NCI-H1436 (cell line): ENCODE results near the gene PRR3.
"Not testable (repeated sequence)": the region's sequence is repeated elsewhere in the genome, so short reads cannot be mapped to it uniquely, and the experiment has no call there.

Experiments
- DNase-seq: peaks from one replicate; lab custom pipeline; 2025; lab: John Stamatoyannopoulos, UW

PRR3 gene, protein sequence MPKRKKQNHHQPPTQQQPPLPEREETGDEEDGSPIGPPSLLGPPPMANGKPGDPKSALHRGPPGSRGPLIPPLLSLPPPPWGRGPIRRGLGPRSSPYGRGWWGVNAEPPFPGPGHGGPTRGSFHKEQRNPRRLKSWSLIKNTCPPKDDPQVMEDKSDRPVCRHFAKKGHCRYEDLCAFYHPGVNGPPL

DNA sequence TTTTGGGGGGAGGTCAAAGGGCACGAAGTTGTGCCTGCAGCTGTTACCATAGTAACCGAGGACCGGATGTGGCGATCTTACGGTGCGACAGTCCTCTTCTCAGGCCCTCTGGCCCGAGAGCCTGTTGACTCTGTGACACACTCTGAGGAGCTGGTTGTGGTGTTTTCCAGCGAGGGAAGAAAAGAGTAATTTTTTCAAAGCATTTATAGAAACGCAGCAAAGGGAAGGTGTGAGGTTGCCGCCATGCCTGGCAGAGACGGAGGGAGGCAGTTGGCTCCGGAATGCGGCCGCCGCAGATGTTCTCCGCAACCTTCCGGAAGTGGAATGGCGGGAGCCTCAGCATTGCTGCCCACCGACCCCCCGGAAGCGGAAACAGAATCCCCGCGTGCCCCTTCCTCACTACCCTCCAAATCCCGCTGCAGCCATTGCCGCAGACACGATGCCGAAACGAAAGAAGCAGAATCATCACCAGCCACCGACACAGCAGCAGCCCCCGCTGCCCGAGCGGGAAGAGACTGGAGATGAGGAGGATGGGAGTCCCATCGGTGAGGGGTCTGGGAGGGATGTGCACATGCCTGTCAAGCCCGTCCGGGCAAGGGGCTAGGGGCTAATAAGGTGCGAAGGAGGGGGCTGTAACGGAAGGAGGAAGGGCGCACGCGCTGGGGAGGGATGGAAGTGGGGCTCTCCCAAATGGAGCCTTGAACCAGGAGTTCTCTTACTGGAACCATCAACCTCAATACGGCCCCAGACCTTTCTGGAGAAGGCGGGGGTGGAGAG is at the start of gene PRR3:
TSS of gene PRR3 (plus strand) at position 390 of the 777 bp plus-strand sequence. CDS start at position 440, 50 bp downstream.
- peak; percentile 86 for DNase-seq

DNA sequence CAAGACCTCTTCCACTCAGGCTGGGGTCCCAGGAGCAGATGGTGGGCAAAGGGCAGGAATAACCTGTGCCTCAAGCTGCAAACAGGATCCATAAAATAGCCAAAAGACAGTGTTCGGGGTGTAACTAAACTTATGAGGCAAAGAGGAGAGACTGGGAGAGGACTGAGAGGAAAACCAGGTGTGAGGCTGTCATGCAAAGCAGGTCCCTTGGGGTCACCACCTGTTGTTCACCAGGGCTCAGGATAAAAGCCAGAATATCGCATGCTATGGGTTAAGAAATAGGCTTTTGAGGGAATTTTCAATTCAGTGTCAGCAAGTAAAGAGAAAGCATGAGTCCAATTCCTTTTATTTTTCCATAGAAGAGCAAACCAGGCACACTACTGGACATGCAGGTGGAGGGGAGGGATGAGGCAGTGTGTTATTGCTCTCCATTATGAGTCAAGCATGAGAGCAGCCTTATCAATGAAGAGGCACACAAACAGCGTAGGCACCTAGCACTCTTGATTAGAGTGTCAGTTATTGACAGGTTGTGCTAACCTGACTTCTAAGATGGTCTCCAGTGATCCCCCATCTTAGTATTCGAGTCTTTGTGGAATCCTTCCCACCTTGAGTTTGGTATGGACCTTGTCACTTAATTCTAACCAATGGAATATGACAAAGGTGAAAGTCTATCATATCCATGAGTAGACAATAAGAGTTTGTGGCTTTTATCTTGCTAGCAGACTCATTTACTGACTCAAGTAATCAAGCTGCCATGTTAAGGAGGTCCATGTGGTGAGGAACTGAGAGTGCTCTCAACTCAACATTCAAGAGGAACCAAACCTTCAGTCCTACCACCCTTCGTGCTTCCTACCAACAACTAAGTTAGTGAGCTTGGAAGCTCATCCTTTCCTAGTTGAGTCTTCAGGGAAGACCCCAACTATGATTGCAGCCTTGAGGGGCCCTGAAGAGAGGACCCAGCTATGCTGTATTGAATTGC is 49.0 kb upstream of the PRR3 start:
- DNase-seq: no peak

DNA sequence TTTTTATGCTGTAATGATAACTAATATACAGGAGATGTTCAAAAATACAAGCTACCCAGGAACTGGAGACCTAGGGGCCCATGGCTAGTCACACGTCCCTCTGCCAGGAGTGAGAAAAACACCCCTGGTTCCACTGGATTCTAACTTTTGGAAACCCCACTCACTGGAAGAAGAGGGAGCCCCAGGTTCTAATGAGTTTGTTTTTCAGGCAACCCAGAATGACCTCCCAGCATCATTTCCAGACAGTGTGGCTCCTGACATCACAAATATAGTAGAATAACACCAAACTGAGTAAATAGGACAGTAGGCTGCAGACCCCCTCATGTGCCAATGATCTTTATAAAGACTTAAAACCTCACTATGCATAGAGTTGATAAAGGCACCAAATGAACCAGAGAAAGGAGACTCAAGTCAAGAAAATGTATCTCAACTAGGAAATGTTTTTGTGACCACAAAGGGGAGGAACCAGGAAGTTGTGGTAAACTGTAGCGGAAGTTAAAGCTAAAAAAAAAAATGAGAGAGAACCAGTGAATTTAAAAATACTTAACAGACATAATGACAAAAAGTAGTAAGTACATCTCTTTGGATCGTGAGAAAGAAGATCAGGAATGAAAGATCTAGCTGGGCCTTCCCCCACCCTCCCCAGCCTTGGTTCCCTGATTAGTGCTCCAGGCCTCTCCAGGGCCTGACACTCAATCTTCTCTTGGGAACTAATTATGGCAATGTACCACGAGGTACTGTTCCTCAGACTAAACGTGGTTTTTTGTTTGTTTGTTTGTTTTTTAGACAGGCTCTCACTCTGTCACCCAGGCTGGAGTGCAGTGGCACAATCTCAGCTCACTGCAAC is 48.0 kb upstream of the PRR3 start:
- DNase-seq: no peak

DNA sequence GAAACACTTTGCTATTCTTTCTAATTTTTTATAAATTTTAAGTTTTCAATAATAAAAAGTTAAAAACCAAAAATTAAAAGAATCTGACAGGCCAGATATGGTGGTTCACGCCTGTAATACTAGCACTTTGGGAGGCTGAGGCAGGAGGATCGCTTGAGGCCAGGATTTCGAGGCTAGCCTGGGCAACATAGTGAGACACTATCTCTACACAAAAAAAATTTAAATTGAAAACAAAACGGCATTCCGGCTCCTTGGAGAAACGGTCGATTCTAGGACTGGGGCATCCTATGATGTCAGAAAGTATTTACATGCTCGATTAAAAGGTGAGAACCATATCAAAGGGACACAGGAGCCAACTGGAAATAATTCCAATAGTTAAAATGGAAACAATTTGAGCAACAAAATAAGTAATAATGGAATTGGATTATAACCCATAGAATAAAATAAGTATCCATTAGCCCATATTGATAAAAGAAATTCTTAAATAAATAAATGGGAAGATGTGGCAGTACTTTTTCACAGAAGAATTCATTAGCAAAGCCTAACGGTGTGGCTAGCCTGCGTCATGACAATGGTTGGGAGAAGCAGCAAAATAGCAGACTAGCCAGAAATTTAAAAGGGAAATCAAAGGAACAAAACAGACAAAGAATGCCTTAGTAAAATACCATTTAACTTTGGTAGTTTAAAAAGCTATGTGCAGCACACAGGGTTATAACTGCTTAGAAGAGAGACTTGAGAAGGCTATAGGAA is 46.5 kb upstream of the PRR3 start:
- no peak for DNase-seq

DNA sequence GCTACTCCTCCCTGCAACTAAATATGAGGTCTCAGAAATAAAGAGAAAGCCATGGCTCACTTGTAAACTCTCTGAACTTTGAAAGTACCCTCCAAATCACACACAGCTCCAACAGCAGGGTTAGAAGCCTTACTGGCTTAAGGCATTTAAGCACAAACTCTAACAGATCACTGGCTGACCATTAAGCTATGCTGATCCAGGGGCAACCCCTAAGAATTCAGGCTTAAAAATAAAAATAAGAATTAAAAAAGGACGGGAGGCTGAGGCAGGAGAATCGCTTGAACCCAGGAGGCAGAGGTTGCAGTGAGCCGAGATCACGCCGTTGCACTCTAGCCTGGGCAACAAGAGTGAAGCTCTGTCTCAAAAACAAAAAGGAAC is 45.9 kb upstream of the PRR3 start:
- DNase-seq: no peak

DNA sequence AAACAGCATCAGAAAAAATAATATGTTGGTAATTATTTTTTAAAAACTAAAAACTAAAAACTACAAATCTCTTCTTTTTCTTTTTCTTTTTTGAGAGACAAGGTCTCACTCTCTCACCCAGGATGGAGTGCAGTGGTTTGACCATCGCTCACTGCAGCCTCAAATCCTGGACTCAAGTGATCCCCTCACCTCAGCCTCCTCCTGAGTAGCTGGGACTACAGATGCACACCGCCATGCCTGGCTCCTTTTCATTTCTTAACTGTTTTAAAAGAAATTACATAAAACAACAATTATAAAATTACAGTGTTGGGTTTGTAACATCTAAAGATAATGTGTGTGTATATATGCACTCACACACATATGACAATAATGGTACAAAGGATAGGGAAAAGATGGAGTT is 43.6 kb upstream of the PRR3 start:
- no peak for DNase-seq

DNA sequence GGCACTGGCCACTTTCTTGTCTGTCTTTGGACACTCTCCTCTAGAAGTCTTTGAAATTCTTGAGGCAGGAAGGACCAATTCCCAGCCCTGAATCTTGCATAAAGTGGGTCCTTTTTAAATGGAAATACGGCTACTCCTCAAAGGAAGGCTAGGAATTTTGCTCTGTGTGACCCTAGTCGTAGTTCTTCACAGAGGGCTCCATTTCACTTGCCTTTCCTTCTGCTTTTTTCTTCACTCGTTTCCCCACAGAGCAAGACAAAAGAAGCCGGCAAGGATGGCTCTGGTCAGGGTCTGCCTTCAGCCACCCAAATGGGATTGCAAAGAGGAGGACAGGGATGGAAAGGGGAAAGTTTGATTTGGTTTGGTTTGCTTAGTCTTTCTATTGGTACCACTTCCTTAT is 42.0 kb upstream of the PRR3 start:
- DNase-seq: no peak

DNA sequence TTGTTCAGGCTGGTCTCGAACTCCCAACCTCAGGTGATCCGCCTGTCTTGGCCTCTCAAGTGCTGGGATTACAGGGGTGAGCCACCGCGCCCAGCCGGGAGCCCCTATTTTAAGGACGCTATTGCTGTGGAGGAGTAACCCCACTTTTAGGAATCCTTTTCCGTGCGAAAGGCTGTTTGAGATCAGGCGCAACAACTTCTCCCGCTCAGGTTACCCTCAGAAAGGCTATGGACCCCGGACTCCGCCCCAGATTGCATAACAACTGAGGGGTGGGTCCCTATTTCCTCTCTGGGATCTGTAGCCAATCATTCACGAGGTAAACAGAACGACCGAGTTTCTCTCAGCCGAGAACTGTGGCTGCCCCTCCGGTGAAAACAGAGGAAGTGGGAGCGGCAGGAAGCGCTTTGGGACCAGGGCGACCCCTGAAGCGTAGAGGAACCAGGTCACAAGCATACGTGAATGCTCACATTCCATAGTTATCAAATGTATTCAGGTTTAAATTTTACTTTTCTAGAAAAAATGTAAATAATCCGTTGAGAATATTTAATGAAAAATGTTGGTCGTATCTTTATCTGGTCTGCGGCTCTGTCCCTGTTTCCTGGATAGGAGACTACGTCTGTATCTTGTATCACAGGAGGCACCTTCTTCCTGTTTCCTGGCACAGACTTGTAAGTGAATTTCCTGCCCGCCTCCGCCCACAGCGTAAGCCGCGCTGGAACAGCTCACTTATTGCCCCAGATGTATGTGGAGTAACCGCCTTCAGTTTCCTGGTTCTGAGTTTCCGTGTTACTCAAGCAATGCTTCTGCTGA is 40.9 kb upstream of the PRR3 start:
- peak; percentile 71 for DNase-seq

DNA sequence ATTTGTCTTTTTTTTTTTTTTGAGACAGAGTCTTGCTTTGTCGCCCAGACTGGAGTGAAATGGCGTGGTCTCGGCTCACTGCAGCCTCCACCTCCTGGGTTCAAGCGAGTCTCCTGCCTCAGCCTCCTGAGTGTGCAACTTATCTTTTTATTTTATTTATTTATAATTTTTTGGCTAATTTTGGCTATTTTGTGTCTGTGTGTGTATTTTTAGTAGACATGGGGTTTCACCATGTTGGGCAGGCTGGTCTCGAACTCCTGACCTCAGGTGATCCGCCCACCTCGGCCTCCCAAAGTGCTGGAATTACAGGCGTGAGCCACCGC is 40.4 kb upstream of the PRR3 start:
- not testable (repeated sequence) for DNase-seq

DNA sequence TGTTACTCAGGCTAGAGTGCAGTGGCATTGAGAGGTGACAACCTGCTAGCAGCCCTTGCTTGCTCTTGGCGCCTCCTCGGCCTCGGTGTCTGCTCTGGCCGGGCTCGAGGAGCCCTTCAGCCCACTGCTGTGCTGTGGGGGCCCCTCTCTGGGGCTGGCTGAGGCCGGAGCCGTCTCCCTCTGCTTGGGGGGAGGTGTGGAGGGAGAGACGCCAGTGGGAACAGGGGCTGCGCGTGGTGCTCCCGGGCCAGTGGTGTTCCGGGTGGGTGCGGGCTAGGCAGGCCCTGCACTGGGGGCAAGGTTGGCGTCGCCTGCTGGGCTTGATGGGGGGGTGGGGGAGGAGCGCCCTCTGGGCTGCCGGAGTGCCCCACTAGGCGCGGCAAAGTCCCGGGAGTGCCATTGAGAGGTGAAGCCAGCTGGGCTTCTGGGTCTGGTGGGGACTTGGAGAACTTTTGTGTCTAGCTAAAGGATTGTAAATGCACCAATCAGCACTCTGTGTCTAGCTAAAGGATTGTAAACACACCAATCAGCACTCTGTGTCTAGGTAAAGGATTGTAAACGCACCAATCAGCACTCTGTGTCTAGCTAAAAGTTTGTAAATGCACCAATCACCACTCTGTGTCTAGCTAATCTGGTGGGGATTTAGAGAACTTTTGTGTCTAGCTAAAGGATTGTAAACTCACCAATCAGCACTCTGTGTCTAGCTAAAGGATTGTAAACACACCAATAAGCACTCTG is 39.2 kb upstream of the PRR3 start:
- DNase-seq: not testable (repeated sequence)

DNA sequence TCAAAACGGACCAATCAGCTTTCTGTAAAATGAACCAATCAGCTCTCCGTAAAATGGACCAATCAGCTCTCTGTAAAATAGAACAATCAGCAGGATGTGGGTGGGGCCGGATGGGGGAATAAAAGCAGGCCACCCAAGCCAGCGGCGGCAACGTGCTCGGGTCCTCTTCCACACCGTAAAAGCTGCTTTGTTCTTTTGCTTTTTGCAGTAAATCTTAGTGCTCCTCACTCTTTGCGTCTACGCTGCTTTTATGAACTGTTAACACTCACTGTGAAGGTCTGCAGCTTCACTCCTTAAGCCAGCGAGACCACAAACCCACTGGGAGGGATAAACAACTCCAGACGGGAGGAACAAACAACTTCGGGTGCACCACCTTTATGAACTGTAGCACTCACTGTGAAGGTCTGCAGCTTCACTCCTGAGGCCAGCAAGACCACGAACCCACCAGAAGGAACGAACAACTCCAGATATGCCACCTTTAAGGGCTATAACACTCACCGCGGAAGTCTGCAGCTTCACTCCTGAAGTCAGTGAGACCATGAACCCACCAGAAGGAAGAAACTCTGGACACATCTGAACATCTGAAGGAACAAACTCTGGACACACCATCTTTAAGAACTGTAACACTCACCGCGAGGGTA is 38.5 kb upstream of the PRR3 start:
- not testable (repeated sequence) for DNase-seq

DNA sequence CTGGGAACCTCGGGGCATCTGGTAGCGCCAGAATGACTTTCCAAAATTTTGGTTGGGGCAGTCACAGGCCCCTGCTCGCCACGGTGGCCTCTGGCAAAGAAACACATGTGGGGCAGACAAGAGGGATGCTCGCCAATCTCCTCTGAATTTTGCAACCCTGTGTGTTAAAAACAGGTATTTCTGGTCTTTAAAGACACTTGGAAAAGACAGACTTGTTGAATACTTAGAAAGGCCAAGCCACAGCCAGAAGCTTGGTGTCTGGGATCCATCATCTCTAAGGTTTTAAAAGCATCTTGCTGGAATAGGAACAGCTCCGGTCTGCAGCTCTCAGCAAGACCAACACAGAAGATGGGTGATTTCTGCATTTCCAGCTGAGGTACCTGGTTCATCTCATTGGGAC is 36.6 kb upstream of the PRR3 start:
- DNase-seq: no peak

DNA sequence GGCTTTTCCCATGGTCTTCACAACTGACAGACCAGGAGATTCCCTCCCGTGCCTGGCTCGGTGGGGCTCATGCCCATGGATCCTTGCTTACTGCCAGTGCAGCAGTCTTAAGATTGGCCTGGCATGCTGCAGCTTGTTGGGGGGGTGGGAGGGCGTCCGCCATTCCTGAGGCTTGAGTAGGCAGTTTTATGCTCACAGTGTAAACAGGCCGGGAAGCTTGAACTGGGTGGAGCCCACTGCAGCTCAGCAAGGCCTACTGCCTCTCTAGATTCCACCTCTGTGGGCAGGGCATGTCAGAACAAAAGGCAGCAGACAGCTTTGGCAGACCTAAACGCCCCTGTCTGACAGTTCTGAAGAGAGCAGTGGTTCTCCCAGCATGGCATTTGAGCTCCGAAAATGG is 36.0 kb upstream of the PRR3 start:
- not testable (repeated sequence) for DNase-seq

DNA sequence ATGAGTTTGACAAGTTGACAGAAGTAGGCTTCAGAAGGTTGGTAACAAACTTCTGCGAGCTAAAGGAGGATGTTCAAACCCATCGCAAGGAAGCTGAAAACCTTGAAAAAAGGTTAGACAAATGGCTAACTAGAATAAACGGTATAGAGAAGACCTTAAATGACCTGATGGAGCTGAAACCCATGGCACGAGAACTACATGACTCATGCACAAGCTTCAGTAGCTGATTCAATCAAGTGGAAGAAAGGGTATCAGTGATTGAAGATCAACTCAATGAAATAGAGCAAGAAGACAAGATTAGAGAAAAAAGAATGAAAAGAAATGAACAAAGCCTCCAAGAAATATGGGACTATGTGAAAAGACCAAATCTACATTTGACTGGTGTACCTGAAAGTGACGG is 35.1 kb upstream of the PRR3 start:
- DNase-seq: not testable (repeated sequence)

DNA sequence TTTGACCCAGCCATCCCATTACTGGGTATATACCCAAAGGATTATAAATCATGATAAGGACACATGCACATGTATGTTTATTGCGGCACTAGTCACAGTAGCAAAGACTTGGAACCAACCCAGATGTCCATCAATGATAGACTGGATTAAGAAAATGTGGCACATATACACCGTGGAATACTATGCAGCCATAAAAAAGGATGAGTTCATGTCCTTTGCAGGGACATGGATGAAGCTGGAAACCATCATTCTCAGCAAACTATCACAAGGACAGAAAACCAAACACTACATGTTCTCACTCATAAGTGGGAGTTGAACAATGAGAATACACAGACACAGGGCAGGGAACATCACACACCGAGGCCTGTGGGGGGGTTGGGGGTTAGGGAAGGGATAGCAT is 30.7 kb upstream of the PRR3 start:
- not testable (repeated sequence) for DNase-seq

DNA sequence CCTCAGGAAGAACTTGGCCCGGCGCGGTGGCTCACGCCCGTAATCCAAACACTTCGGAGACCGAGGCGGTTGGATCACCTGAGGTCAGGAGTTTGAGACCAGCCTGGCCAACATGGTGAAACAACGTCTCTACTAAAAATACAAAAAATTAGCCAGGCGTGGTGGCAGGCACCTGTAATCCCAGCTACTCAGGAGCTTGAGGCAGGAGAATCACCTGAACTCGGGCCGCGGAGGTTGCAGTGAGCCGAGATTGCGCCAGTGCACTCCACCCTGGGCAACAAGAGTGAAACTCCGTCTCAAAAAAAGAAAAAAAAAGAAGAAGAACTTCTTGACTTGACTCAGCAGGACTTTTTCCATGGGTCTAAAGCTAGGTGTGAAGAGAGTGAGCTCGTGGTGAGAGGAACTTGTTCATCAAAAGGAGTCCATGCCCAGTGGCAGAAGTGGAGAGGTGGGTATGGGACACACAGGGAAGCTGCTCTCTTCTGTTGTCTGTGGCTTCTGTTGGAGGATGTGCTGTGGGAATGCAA is 27.7 kb upstream of the PRR3 start:
- not testable (repeated sequence) for DNase-seq

DNA sequence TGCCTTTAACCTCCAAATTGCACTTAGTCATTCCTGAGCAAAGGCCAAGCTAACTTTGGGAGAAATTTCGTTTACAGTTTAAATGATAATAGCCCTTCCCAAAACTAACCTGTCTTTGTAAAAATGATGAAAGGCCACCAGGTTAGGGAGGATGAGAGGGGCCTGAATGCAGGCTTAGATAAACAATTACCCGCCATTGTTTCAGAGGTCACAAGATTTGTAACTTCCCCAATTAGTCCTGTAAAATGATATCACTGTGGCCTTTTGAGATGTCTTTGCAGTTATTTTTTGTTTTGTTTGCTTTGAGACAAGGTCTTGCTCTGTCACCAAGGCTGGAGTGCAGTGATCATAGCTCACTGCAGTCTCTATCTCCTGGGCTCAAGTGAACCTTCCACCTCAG is 27.1 kb upstream of the PRR3 start:
- DNase-seq: no peak

DNA sequence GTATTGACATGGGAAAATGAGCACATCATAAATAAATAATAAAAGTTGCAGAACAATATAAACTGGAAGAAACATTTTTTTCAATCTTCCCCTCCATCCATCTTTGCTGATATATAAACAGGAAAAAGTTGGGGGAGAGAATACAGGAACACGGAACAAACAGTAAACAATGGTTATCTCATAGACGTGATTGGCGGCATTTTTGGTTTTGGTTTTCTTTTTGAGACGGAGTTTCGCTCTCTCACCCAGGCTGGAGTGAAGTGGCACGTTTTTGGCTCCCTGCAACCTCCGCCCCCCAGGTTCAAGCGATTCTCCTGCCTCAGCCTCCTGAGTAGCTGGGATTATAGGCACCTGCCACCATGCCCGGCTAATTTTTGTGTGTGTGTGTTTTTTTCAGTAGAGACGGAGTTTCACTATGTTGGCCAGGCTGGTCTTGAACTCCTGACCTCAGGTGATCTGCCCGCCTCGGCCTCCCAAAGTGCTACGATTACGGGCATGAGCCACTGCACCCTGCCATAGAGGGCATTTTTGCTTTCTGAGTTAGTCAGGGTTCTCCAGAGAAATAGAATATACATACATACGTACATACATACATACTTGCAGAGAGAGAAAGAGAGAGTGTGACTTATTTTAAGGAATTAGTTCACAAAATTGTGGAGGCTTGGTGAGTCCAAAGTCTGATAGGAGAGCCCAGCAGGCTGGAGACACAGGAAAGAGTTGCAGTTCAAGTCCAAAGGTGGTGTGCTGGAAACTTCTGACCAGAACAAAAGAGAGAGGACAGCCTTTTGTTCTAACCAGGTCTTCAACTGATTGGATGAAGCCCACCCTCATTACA is 23.4 kb upstream of the PRR3 start:
- DNase-seq: no peak
